IPS-15b (cell line): ENCODE data around the gene OLIG1.
A peak's percentile ranks its signal among the peaks of the same experiment; 100 is the strongest.

Experiments
- H3K27me3 ChIP-seq: one replicate; pipeline ENCODE4 v1.6.1; 2013; ENCODE audit warnings: low read length; ENCODE audit not compliant: control insufficient read depth, insufficient read depth
- H3K36me3 ChIP-seq: one replicate; pipeline ENCODE4 v1.6.1; 2013; ENCODE audit warnings: low read length; ENCODE audit not compliant: control insufficient read depth, insufficient read depth
- H3K4me1 ChIP-seq: one replicate; pipeline ENCODE4 v1.6.1; 2013; ENCODE audit warnings: mild to moderate bottlenecking, low read length; ENCODE audit not compliant: control insufficient read depth, insufficient read depth
- H3K4me3 ChIP-seq: one replicate; pipeline ENCODE4 v1.5.1; 2013; ENCODE audit warnings: low read depth, low read length
- H3K9ac ChIP-seq: one replicate; pipeline ENCODE4 v1.6.1; 2013; ENCODE audit warnings: low read depth, mild to moderate bottlenecking, low read length
- H3K9me3 ChIP-seq: one replicate; pipeline ENCODE4 v1.6.1; 2013; ENCODE audit warnings: mild to moderate bottlenecking, low read length; ENCODE audit not compliant: control insufficient read depth, insufficient read depth

Gene OLIG1

GRCh38 chr21:33069994-33070743 is at the start of gene OLIG1:
Gene OLIG1, plus strand, starts transcription at chr21:33070141. Its CDS starts 106 bp downstream, at chr21:33070247.
- Histone ChIP-seq H3K9me3 (no peaks in the 10 kb centered on the region), H3K27me3 (peaks cover 97% of the 10 kb centered on the region), H3K9ac (no peak within 1 kb of the TSS), H3K4me1 (peaks cover 13% of the 10 kb centered on the region), H3K36me3 (no peaks in the 10 kb centered on the region), H3K4me3 (peak within 1 kb of the TSS; percentile 45)

- Histone ChIP-seq H3K9ac (no peak overlapping the region), H3K27me3 (peaks cover 97% of the 10 kb centered on the region)
These were observed 49.3 kb upstream of the OLIG1 start for GRCh38 chr21:33020558-33021100.

GRCh38 chr21:33021150-33021549 is 48.8 kb upstream of the OLIG1 start:
- Histone ChIP-seq H3K36me3 (no peaks in the 10 kb centered on the region), H3K4me1 (peaks cover 2% of the 10 kb centered on the region), H3K9me3 (no peaks in the 10 kb centered on the region), H3K27me3 (peaks cover 96% of the 10 kb centered on the region), H3K9ac (no peak overlapping the region), H3K4me3 (peak overlapping the region; percentile 26)

More at GRCh38 chr21:33020558-33021100, 49.3 kb upstream of the OLIG1 start:
- H3K4me1 ChIP-seq, result peaks cover 2% of the 10 kb centered on the region
- no peaks in the 10 kb centered on the region for H3K9me3 ChIP-seq
- no peaks in the 10 kb centered on the region for H3K36me3 ChIP-seq
- H3K4me3 ChIP-seq, result peak overlapping the region; percentile 26

GRCh38 chr21:33021667-33022066 is 48.3 kb upstream of the OLIG1 start:
- Histone ChIP-seq H3K27me3 (peaks cover 96% of the 10 kb centered on the region), H3K36me3 (no peaks in the 10 kb centered on the region), H3K9me3 (no peaks in the 10 kb centered on the region), H3K9ac (no peak overlapping the region), H3K4me1 (peaks cover 2% of the 10 kb centered on the region), H3K4me3 (peak overlapping the region; percentile 6)

GRCh38 chr21:33022489-33022827 is 47.5 kb upstream of the OLIG1 start:
- H3K9ac ChIP-seq, result no peak overlapping the region
- peaks cover 2% of the 10 kb centered on the region for H3K4me1 ChIP-seq
- H3K27me3 ChIP-seq, result peaks cover 96% of the 10 kb centered on the region
- peak overlapping the region; percentile 39 for H3K4me3 ChIP-seq
- H3K36me3 ChIP-seq, result no peaks in the 10 kb centered on the region
- no peaks in the 10 kb centered on the region for H3K9me3 ChIP-seq

GRCh38 chr21:33022828-33023573 is 46.9 kb upstream of the OLIG1 start:
- Histone ChIP-seq H3K9ac (no peak overlapping the region), H3K4me1 (peaks cover 2% of the 10 kb centered on the region), H3K9me3 (no peaks in the 10 kb centered on the region), H3K36me3 (no peaks in the 10 kb centered on the region), H3K27me3 (peaks cover 96% of the 10 kb centered on the region), H3K4me3 (peak overlapping the region; percentile 39)

GRCh38 chr21:33023574-33024200 is 46.3 kb upstream of the OLIG1 start:
- Histone ChIP-seq H3K9ac (no peak overlapping the region), H3K4me1 (peaks cover 2% of the 10 kb centered on the region), H3K27me3 (peaks cover 96% of the 10 kb centered on the region), H3K4me3 (peak overlapping the region; percentile 75), H3K9me3 (no peaks in the 10 kb centered on the region), H3K36me3 (no peaks in the 10 kb centered on the region)

- Histone ChIP-seq H3K4me1 (peaks cover 7% of the 10 kb centered on the region), H3K9ac (no peak overlapping the region), H3K9me3 (no peaks in the 10 kb centered on the region), H3K36me3 (no peaks in the 10 kb centered on the region), H3K4me3 (peak overlapping the region; percentile 75), H3K27me3 (peaks cover 96% of the 10 kb centered on the region)
These were observed 45.5 kb upstream of the OLIG1 start for GRCh38 chr21:33024201-33025103.

- peak overlapping the region; percentile 75 for H3K4me3 ChIP-seq
- peaks cover 97% of the 10 kb centered on the region for H3K27me3 ChIP-seq
- no peaks in the 10 kb centered on the region for H3K9me3 ChIP-seq
- peaks cover 13% of the 10 kb centered on the region for H3K4me1 ChIP-seq
- no peaks in the 10 kb centered on the region for H3K36me3 ChIP-seq
- no peak overlapping the region for H3K9ac ChIP-seq
These were observed 44.8 kb upstream of the OLIG1 start for GRCh38 chr21:33025106-33025488.

GRCh38 chr21:33025489-33026442 is 44.2 kb upstream of the OLIG1 start, which contains the start of gene OLIG2:
Gene OLIG2, plus strand, starts transcription at chr21:33025935. Its CDS starts 928 bp downstream, at chr21:33026863.
- H3K9me3 ChIP-seq, result no peaks in the 10 kb centered on the region
- no peak within 1 kb of the TSS for H3K9ac ChIP-seq
- peak within 1 kb of the TSS; percentile 75 for H3K4me3 ChIP-seq
- peaks cover 97% of the 10 kb centered on the region for H3K27me3 ChIP-seq
- H3K36me3 ChIP-seq, result no peaks in the 10 kb centered on the region
- H3K4me1 ChIP-seq, result peaks cover 13% of the 10 kb centered on the region
